ENCODE measurements around the gene ACOXL.

DNA sequence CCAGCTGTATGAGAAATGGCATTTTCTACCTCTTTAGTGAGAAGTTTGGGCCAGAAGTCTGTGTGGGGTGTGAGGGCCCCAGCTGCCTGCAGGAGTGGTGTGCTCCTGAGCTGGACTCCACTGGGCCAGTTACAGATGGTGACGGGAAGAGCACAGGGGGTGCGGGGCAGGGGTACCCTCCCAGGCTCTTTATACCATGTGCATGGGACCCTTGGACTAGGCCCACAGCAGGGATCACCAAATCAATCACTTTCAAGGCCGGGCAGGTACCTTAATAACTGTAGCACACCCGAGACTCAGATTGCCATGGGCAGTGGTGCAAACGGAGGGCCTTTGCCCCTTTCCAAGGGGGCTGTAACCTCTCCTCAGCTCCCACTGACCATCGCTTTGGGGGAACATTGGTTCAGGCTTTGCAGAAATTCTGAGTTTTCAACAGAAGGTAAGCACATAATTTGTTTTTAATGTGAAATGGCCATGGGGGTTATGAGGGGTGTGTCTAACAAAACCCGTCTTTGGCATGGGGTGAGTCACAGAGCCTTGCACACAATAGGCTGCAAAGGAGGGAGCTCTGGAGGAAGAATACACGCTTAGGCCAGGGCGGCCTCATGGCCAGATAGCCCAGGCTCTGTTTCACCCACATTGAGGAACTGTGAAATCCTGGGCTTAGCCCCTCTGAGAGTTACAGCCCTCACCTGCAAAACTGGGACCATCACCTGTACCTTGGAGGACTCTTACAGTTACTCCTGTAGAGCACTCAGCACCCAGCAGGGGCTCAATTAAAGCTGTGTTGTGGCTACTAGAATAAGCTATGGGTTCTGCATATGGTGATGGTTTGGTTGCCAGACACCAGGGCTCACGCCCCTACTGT is 247.3 kb downstream of the ACOXL start:
- TF ChIP-seq EZH2 (IDR thresholded peaks at IDR 0.05; ENCODE audit: borderline replicate concordance, low read length), result no peak
- TF ChIP-seq, protein P1, sequence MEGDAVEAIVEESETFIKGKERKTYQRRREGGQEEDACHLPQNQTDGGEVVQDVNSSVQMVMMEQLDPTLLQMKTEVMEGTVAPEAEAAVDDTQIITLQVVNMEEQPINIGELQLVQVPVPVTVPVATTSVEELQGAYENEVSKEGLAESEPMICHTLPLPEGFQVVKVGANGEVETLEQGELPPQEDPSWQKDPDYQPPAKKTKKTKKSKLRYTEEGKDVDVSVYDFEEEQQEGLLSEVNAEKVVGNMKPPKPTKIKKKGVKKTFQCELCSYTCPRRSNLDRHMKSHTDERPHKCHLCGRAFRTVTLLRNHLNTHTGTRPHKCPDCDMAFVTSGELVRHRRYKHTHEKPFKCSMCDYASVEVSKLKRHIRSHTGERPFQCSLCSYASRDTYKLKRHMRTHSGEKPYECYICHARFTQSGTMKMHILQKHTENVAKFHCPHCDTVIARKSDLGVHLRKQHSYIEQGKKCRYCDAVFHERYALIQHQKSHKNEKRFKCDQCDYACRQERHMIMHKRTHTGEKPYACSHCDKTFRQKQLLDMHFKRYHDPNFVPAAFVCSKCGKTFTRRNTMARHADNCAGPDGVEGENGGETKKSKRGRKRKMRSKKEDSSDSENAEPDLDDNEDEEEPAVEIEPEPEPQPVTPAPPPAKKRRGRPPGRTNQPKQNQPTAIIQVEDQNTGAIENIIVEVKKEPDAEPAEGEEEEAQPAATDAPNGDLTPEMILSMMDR (IDR thresholded peaks at IDR 0.05; ENCODE audit: low read length), result no peak
